Smooth muscle cell of the coronary artery (primary cell): ENCODE data around the gene COX5B. TPM values are rescaled to one million over a fixed set of nuclear protein-coding genes. Genes with fewer than 3 reads are reported as not detected.

Source experiments
- total RNA-seq: library from RNA; depleted of rRNA; stranded (reverse); fragments of >200 nt; gene quantifications from 2 replicates; pipeline ENCODE4 v1.2.3, GENCODE V29; 2014; ENCODE audit warnings: low replicate concordance

COX5B gene
- total RNA-seq = 208 and 444 TPM in 2 replicates

GRCh38 chr2:97645695-97646629 is at the start of gene COX5B:
Gene COX5B (plus strand): TSS chr2:97646062. CDS start chr2:97646087, 25 bp downstream.

GRCh38 chr2:97663962-97664635 is 18.2 kb downstream of the COX5B start, which contains the start of gene ACTR1B:
Gene ACTR1B (minus strand): TSS chr2:97664044. CDS start chr2:97663890, 154 bp downstream.

GRCh38 chr2:97669448-97669847 is 23.6 kb downstream of the COX5B start, which contains the start of gene C2orf92:
Gene C2orf92 (plus strand): TSS chr2:97669713. CDS start chr2:97669789, 76 bp downstream.

Other genes with a start within 250 kb of the COX5B start
- gene ANKRD36B, start 56.2 kb upstream of the COX5B start, total RNA-seq = 14.3 and 17.8 TPM in 2 replicates
- 56.5 and 77.3 TPM in 2 replicates for gene ACTR1B, start 18.0 kb downstream of the COX5B start, total RNA-seq
- 0.23 and 0.75 TPM in 2 replicates for gene C2orf92, start 23.7 kb downstream of the COX5B start, total RNA-seq
- gene ZAP70, start 67.5 kb downstream of the COX5B start, total RNA-seq = not detected in 2 replicates